Posterior cingulate gyrus (tissue), 11 donors: ENCODE results near the gene IKBKE.

Experiments
- DNase-seq, 10 donors: peaks; one replicate each; pipeline versions ENCODE4 v3.0.0 to v3.0.0-alpha.2; 2020 to 2021; ENCODE audit warnings: mixed read lengths in 3 of 10
- intact Hi-C: fragments of 100-400 bp; cut with DNase I; formaldehyde crosslinking; loops from one replicate; pipeline ENCODE4 v1.15.1; 2023

The IKBKE gene

DNA sequence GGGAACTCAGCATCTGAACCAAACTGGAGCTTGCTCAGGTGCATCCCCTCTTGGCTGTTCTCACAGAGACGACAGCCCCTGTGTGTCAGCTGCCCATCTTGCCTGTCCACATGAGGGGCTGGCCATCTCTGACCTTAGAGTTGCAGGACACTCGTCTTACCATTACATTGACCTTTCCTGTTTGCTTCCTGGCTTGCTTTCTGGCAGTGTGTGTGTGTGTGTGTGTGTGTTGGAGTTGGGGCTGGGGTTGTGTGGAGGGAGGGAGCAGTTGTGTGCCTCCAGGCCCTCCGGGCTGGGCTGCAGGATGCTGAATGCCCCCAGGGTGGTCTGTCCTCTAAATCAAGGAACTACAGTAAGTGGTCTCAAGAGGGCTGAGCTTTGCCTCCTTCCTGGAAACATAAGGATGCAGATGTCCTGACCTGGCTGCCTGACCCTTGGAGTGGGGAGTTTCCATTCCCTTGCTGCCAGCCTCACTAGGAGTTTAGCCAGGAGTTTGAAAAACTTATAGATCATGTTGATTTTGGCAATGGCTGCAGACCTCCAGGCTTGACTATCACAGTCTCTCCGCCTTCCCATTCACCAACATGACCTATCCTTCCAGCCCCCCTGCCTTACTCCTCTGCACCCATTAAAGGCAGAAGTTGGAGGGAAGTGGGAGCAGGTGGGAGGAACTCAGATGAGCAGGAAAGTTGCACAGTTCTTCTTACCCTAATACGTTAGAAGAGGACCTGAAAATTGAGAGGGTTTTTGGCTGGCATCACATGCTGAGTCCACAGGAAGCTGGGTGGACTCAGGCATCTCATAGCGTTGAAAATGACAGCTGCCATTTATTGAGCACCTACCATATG lies 56.0 kb downstream of the IKBKE start:
- intact Hi-C loops: no loop called here
- DNase-seq: no peak

DNA sequence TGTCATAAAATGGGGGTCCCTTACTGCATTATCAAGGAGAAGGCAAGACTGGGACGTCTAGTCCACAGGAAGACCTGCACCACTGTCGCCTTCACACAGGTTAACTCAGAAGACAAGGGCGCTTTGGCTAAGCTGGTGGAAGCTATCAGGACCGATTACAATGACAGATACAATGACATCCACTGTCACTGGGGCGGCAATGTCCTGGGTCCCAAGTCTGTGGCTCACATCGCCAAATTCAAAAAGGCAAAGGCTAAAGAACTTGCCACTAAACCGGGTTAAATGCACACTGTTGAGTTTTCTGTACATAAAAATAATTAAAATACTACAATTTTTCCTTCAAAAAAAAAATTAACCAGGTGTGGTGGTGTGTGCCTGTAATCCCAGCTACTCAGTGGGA lies 59.1 kb downstream of the IKBKE start:
- intact Hi-C loops: no loop called here

GRCh38 chr1:206532368-206532767 lies 62.1 kb downstream of the IKBKE start:
- DNase-seq: no peak
- intact Hi-C loops: no loop called here

More for the DNA sequence above, 59.1 kb downstream of the IKBKE start:
- no peak for DNase-seq

- intact Hi-C loops: no loop called here
- no peak for DNase-seq
Measured at GRCh38 chr1:206534552-206534951, 64.3 kb downstream of the IKBKE start.

DNA sequence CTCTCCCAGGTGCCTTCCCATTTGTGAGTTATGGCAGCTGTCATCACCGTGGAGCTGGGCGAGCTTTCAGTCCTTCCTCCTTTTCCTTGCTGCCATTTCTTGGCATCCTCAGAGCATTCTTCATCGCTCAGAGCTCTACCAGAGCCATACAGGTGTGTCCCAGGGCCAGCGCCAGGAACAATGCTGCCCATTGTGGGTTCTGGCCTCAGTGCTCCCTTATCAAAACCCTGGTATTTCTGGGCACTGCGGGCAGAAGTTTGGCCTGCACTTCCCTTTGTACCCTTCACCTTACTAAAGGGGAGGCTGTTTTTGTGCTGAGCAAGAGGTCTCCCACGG lies 65.5 kb downstream of the IKBKE start:
- intact Hi-C loops: no loop called here
- DNase-seq: no peak

DNA sequence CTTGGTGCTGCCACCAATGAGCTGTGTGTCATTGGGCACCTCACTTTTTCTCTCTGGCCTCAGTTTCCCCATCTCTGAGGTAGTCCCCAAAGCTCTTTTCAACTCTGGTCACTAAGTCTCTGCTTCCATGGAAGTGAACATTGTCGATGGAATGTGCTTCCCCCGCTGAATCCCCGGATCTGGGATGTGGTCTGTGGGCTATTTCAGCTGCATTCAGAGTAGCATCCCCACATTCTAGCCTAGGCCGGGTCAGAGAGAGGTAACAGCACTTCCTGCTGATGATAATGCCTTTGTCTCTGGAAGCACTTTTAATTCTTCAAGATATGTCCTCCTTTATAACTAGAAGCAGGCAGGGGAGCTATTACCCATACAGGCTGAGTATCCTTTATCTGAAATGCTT lies 66.9 kb downstream of the IKBKE start:
- no peak for DNase-seq
- intact Hi-C loops: no loop called here

GRCh38 chr1:206538086-206538770 lies 68.0 kb downstream of the IKBKE start:
- DNase-seq: no peak
- intact Hi-C loops: no loop called here

- intact Hi-C loops: no loop called here
- no peak for DNase-seq
Measured at GRCh38 chr1:206538901-206539640, 68.8 kb downstream of the IKBKE start.

DNA sequence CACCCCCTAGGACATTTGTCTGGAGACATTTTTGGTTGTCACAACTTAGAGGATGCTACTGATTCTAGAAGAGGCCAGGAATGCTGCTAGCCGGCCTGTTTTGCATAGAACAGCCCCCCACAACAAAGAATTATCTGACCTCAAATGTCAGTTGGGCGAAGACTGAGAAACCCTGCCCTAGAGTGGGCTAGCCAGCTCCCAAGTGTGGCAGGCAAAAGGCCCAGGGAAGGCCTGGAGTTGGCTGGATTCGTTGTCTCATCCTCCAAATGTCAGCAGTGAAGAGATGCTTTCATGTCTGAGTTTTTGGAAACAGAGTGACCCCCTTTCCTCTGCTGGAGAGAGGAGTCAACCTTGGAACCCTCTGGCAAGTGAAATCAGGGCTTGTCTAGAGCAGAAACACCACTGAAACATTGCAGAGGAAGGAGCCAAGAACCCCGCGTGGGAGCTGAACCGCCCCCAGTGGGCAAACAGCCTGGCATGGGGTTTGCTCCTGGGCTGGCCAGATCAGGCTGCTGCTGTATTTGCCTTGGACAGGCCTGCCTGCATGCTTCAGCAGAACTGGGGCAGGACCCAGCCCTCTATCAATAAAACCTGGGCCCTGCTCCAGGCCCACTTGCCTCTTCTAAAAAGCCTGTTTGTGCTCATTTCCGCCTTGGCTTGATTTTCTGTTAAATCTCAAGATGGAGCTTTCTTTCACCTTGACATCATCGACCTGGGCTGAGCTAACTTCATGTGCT lies 69.9 kb downstream of the IKBKE start:
- peak; percentile 23 to 93 (median 58) for DNase-seq
- intact Hi-C loops: no loop called here

GRCh38 chr1:206541236-206541833 lies 71.1 kb downstream of the IKBKE start:
- intact Hi-C loops: no loop called here
- no peak for DNase-seq

DNA sequence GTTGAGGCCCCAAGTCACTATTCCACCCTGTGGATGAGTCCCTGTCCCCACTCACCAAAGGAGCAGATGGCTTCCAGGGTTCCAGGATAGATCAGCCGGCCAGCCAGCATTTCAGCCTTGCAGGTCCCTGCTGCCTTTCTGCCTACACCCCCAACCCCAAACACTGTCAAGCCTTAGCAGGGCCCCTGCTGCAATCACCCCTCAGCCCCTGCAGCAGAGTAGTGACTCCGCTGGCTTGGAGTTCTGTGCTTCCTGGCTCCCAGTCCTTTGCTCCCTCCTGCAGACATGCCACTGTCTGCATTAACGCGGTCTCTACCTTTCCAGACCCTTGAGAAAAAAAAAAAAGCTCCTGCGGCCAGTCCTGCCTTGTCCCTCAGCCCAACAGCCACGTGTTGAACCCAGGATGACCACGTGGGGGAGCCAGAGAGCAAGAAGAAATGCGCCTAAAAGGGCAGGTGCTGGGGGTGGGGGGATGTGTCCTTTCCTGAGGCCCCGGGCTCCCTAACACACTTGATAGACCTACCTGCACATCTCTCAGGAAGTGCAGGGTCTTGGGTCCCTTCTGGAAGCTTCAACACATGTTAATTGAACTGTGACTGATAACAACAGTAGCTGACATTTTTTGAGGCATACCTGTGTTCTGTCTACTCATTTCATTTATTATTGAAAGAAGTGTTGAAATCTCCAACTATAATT lies 74.4 kb downstream of the IKBKE start:
- DNase-seq: peak; percentile 35 to 94 (median 74)
- intact Hi-C loops: loop anchor here (1.0 kb wide), 1 partner anchor 39 kb away; no protein-coding TSS in a partner anchor

GRCh38 chr1:206545351-206545750 lies 75.1 kb downstream of the IKBKE start:
- intact Hi-C loops: loop anchor here (1.0 kb wide), 1 partner anchor 38 kb away; no protein-coding TSS in a partner anchor

More at GRCh38 chr1:206545351-206545750, 75.1 kb downstream of the IKBKE start:
- DNase-seq: no peak
